Omental fat pad (tissue), 4 donors: ENCODE measurements around the gene ASPHD2. TPM values are rescaled to one million over a fixed set of nuclear protein-coding genes. Genes with fewer than 3 reads are reported as not detected.

Source experiments
- ATAC-seq: fragments of 150-250 bp; one replicate; pipeline ENCODE4 v1.9.1; 2016; ENCODE audit warnings: mild to moderate bottlenecking, moderate library complexity; ENCODE audit not compliant: low FRiP score
- DNase-seq: peaks from one replicate; pipeline ENCODE4 v3.0.0-alpha.2; 2019; ENCODE audit warnings: low spot score
- CTCF ChIP-seq, 3 donors: fragments of 450-650 bp; IDR thresholded peaks; one replicate each; pipeline ENCODE4 v1.5.1; 2016 to 2017; ENCODE audit warnings: antibody characterized with exemption in 3 of 3, mild to moderate bottlenecking in 3 of 3, moderate library complexity in 2 of 3
- small RNA-seq: library from RNA; depleted of rRNA; stranded (forward); fragments of <200 nt; gene quantifications from one replicate; pipeline ENCODE3, GENCODE V24; 2016
- total RNA-seq, 4 donors: library from RNA; depleted of rRNA; stranded (reverse); fragments of >200 nt; gene quantifications; one replicate each; pipeline ENCODE4 v1.1.0, GENCODE V29; 2016

The ASPHD2 gene
- total RNA-seq, 4 donors from 2014 or later, result 0.32 to 2.0 (median 0.95) TPM

DNA sequence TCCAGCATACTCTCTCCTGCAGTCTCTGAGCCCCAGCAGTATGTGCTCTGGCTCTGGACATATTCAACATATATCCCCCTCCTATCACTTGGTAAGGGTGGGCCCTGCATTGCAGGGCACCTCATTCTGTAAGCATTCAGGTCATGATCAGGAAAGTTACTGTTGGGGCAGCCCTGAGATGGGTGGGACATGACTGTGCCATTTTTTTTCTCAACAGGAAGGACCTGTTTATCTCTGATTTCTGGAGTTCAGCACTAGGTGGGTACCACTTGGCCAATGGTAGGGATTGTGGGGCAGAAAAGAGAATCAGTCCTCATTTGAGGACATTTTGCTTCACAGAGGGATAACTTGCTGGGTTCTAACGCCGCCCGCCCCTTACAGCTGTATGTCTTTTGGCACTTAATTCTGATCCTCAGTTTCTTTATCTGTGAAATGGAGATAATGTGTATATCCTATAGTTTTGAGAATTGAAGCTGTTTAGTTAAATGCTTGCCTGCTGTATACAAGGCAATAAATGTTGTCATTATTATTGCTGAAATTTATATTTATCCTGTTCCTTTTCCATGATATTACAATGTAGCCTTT lies 56.8 kb downstream of the ASPHD2 start:
- TF ChIP-seq CTCF (IDR thresholded peaks at IDR 0.05), result no peak
- DNase-seq (no peak), ATAC-seq (no peak)

- ATAC-seq, result no peak
- no peak for TF ChIP-seq CTCF (IDR thresholded peaks at IDR 0.05)
- no peak for DNase-seq
Observed at GRCh38 chr22:26486394-26486793, 57.3 kb downstream of the ASPHD2 start.

DNA sequence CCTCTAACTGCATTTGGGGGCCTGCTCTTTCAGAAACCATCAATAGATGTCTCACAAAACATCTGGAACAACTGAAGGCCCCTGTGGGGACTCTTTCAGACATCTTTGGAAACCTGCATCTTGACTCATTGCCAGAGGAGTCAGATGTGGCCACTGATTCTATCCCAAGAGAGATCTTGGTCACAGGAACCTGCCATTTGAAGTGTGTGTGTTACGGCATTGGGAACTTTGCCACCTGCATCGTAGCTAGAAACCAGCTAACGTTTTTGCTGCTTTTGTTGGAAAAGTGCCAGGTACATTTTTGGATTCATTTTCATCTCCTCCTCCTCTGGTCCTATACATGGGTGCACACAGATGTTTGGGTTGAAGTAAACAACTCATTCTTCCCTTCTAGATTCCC lies 58.9 kb downstream of the ASPHD2 start:
- no peak for DNase-seq
- no peak for TF ChIP-seq CTCF (IDR thresholded peaks at IDR 0.05)
- no peak for ATAC-seq

DNA sequence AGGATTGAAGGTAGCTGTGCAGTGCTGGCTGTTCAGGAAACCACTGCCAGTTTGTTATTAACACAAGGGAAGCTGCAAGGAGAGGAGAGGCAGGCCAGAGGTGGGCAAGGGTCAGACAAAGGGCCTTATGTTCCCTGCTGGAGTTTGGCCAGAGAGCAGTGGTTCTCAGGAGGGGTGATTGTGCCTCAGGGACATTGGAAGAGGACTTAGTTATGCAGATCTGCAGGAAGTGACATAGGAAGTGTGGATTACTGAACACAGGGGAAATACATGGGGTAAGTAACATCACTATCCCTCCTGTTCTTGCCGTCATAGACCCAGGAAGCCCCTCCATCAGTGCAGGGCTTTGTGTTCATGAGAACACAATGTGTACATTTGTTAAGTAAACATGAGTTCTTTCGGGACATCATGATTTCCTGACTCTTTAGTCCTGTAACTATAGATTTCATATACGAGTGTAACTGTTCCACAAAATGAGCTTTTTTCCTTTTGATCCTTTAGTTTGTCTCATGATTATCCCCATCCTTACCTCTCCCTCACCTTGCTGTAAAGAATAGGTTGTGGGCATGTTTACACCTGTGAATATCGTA lies 60.5 kb downstream of the ASPHD2 start:
- no peak for ATAC-seq
- TF ChIP-seq CTCF (IDR thresholded peaks at IDR 0.05), result no peak
- DNase-seq, result no peak

DNA sequence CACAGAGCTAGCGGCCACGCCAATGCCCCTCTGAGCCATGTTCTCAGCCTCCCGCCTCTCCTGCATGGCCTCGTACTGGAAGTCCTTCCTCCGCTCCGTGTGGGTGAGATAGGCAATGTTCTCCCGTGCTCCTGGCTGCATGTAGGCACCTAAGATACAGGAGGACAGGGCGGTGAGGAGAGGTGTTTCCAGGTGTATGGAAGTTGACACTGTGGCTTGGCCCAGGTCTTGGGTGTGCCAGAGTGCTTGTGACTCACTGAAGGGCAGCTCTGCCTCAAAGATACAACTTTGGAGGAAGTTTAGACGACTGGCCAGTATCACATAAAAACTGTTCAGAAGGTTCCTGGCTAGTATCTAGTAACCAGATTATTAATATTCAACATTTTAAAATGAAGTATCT lies 63.2 kb downstream of the ASPHD2 start:
- DNase-seq (no peak), ATAC-seq (no peak)
- no peak for TF ChIP-seq CTCF (IDR thresholded peaks at IDR 0.05)

DNA sequence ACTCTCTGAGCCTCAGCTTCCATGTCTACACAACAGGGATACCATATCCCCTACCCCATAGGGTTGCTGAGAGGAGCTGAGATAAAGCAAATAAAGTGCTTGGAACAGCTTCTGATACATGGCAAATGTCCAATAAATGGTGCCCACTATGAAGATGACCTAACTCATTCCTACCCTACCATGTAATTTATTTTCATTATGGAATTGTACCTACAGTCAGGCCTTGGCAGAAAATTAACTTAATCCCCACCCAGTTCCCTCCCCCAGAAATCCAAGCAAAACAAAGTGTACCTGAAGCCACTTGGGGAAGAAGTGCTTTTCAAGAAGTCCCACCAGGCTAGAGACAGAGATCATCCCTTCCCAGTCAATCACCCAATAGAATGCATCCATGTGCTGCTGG lies 65.4 kb downstream of the ASPHD2 start:
- ATAC-seq (no peak), DNase-seq (no peak)
- no peak for TF ChIP-seq CTCF (IDR thresholded peaks at IDR 0.05)

Small RNA genes lying within 50 kb of the gene (small RNA-seq; reads per million reads assigned to genes)
- not detected for gene RNA5SP495

Other genes starting within 250 kb of the ASPHD2 start
- gene HPS4, start 54.5 kb downstream of the ASPHD2 start, total RNA-seq, result 10 to 100 TPM; 14.3 to 40.5 (median 24.2) TPM
- 10 to 100 TPM in 3 of 4 donors, 1 to 10 TPM in 1; 9.8 to 22.1 (median 13.0) TPM for gene SRRD, start 54.6 kb downstream of the ASPHD2 start, total RNA-seq
- 10 to 100 TPM; 14.8 to 39.1 (median 20.2) TPM for gene TFIP11, start 83.2 kb downstream of the ASPHD2 start, total RNA-seq
- gene TPST2, start 160.9 kb downstream of the ASPHD2 start, total RNA-seq, result 100 to 1,000 TPM in 1 of 4 donors, 10 to 100 TPM in 3; 39.5 to 101 (median 73.3) TPM
- 1 to 10 TPM in 3 of 4 donors, under 1 TPM in 1; 0.96 to 2.2 (median 1.9) TPM for gene CRYBB1, start 188.8 kb downstream of the ASPHD2 start, total RNA-seq
- gene CRYBA4, start 192.7 kb downstream of the ASPHD2 start, total RNA-seq, result not detected
- gene MIAT, start 228.3 kb downstream of the ASPHD2 start, total RNA-seq, result 1 to 10 TPM; 2.0 to 3.0 (median 2.4) TPM